Ishikawa (cell line): ENCODE measurements around the gene PRM1.

Source experiments
- CEBPB ChIP-seq: IDR thresholded peaks from 2 replicates; pipeline ENCODE4 v1.6.1; 2012
- CREB1 ChIP-seq: IDR thresholded peaks from 2 replicates; pipeline ENCODE4 v1.6.1; 2012; ENCODE audit warnings: low read depth
- EGR1 ChIP-seq: IDR thresholded peaks from 2 replicates; pipeline ENCODE4 v1.6.1; 2012
- EP300 ChIP-seq: IDR thresholded peaks from 2 replicates; pipeline ENCODE4 v1.6.1; 2012; ENCODE audit warnings: borderline replicate concordance
- NFIC ChIP-seq: IDR thresholded peaks from 2 replicates; pipeline ENCODE4 v1.6.1; 2012
- RAD21 ChIP-seq: IDR thresholded peaks from 2 replicates; pipeline ENCODE4 v1.6.1; 2012; ENCODE audit warnings: low read depth
- TAF1 ChIP-seq: IDR thresholded peaks from 2 replicates; pipeline ENCODE4 v1.6.1; 2012; ENCODE audit warnings: low read depth, mild to moderate bottlenecking
- TCF12 ChIP-seq: IDR thresholded peaks from 2 replicates; pipeline ENCODE4 v1.6.1; 2012; ENCODE audit warnings: low read depth
- TEAD4 ChIP-seq: IDR thresholded peaks from 2 replicates; pipeline ENCODE4 v1.6.1; 2012
- YY1 ChIP-seq: IDR thresholded peaks from 2 replicates; pipeline ENCODE4 v1.6.1; 2012; ENCODE audit warnings: low read depth
- ZBTB7A ChIP-seq: IDR thresholded peaks from 2 replicates; pipeline ENCODE4 v1.6.1; 2012; ENCODE audit warnings: low read depth
- TF ChIP-seq, protein P1 (sequence below): IDR thresholded peaks from 2 replicates; pipeline ENCODE4 v1.6.1; 2012
- TF ChIP-seq, protein P2 (sequence below): IDR thresholded peaks from 2 replicates; pipeline ENCODE4 v1.6.1; 2012; ENCODE audit warnings: low read depth, mild to moderate bottlenecking
- TF ChIP-seq, protein P3 (sequence below): IDR thresholded peaks from 2 replicates; pipeline ENCODE4 v1.6.1; 2012

DNA sequence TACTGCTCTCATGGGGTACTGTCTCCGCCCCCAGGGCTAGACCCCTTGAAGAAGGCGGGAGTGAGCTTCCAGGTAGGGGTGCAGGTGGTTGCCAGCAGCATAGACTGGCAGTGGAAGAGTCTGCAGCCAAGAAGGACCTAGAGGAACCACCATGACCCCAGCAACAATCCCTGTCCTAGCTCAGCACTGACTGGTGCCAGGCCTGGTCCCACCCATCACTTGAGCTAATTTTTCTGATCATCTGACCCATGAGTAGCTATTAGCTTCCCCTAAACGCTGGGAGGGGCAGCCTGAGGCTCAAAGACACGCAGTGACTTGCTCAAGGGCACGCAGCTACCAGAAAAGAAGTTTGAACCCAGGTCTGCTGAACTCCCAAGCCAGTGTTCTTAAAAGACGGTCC, 8.6 kb downstream of the PRM1 start:
- TF ChIP-seq TAF1 = no peak
- TF ChIP-seq CEBPB = no peak
- TF ChIP-seq, protein P1, sequence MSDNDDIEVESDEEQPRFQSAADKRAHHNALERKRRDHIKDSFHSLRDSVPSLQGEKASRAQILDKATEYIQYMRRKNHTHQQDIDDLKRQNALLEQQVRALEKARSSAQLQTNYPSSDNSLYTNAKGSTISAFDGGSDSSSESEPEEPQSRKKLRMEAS = no peak
- no peak for TF ChIP-seq EGR1
- TF ChIP-seq RAD21 = no peak
- no peak for TF ChIP-seq EP300
- TF ChIP-seq TEAD4 = no peak
- TF ChIP-seq YY1 = no peak
- no peak for TF ChIP-seq ZBTB7A
- TF ChIP-seq TCF12 = no peak
- TF ChIP-seq NFIC = no peak
- TF ChIP-seq, protein P2, sequence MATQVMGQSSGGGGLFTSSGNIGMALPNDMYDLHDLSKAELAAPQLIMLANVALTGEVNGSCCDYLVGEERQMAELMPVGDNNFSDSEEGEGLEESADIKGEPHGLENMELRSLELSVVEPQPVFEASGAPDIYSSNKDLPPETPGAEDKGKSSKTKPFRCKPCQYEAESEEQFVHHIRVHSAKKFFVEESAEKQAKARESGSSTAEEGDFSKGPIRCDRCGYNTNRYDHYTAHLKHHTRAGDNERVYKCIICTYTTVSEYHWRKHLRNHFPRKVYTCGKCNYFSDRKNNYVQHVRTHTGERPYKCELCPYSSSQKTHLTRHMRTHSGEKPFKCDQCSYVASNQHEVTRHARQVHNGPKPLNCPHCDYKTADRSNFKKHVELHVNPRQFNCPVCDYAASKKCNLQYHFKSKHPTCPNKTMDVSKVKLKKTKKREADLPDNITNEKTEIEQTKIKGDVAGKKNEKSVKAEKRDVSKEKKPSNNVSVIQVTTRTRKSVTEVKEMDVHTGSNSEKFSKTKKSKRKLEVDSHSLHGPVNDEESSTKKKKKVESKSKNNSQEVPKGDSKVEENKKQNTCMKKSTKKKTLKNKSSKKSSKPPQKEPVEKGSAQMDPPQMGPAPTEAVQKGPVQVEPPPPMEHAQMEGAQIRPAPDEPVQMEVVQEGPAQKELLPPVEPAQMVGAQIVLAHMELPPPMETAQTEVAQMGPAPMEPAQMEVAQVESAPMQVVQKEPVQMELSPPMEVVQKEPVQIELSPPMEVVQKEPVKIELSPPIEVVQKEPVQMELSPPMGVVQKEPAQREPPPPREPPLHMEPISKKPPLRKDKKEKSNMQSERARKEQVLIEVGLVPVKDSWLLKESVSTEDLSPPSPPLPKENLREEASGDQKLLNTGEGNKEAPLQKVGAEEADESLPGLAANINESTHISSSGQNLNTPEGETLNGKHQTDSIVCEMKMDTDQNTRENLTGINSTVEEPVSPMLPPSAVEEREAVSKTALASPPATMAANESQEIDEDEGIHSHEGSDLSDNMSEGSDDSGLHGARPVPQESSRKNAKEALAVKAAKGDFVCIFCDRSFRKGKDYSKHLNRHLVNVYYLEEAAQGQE = no peak
- TF ChIP-seq, protein P3, sequence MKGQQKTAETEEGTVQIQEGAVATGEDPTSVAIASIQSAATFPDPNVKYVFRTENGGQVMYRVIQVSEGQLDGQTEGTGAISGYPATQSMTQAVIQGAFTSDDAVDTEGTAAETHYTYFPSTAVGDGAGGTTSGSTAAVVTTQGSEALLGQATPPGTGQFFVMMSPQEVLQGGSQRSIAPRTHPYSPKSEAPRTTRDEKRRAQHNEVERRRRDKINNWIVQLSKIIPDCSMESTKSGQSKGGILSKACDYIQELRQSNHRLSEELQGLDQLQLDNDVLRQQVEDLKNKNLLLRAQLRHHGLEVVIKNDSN = no peak
- TF ChIP-seq CREB1 = no peak
